Parathyroid adenoma (tissue), 2 donors: ENCODE results near the gene RCBTB1.

Source experiments
- H2AFZ ChIP-seq: fragments of 300-600 bp; sonication (generic); one replicate; pipeline ENCODE4 v1.7.0; 2017; ENCODE audit warnings: antibody characterized with exemption, mild to moderate bottlenecking
- H3K27ac ChIP-seq: fragments of 300-600 bp; sonication (generic); one replicate; pipeline ENCODE4 v1.7.0; 2017
- H3K27me3 ChIP-seq: fragments of 300-600 bp; sonication (generic); one replicate; pipeline ENCODE4 v1.7.0; 2017; ENCODE audit warnings: low read length; ENCODE audit not compliant: control insufficient read depth, insufficient read depth
- H3K36me3 ChIP-seq: fragments of 300-600 bp; sonication (generic); one replicate; pipeline ENCODE4 v1.7.0; 2017; ENCODE audit warnings: low read length; ENCODE audit not compliant: control insufficient read depth, insufficient read depth
- H3K4me1 ChIP-seq: fragments of 300-600 bp; sonication (generic); one replicate; pipeline ENCODE4 v1.7.0; 2017; ENCODE audit warnings: control low read depth
- H3K4me2 ChIP-seq: fragments of 300-600 bp; sonication (generic); one replicate; pipeline ENCODE4 v1.7.0; 2017; ENCODE audit warnings: low read length
- H3K4me3 ChIP-seq: fragments of 300-600 bp; sonication (generic); one replicate; pipeline ENCODE4 v1.7.0; 2017; ENCODE audit warnings: low read depth, low read length
- H3K79me2 ChIP-seq: fragments of 300-600 bp; sonication (generic); one replicate; pipeline ENCODE4 v1.7.0; 2017; ENCODE audit warnings: control low read depth
- H3K9ac ChIP-seq: fragments of 300-600 bp; sonication (generic); one replicate; pipeline ENCODE4 v1.7.0; 2017; ENCODE audit warnings: mild to moderate bottlenecking
- H3K9me3 ChIP-seq: fragments of 300-600 bp; sonication (generic); one replicate; pipeline ENCODE4 v1.7.0; 2017; ENCODE audit warnings: low read length; ENCODE audit not compliant: control insufficient read depth
- TF ChIP-seq, protein P1 (sequence below): fragments of 300-600 bp; sonication (generic); IDR thresholded peaks from one replicate; pipeline ENCODE4 v1.7.0; 2017; ENCODE audit warnings: antibody characterized with exemption, mild to moderate bottlenecking
- donor health status: primary hyperparathyroidism.

The RCBTB1 gene

DNA sequence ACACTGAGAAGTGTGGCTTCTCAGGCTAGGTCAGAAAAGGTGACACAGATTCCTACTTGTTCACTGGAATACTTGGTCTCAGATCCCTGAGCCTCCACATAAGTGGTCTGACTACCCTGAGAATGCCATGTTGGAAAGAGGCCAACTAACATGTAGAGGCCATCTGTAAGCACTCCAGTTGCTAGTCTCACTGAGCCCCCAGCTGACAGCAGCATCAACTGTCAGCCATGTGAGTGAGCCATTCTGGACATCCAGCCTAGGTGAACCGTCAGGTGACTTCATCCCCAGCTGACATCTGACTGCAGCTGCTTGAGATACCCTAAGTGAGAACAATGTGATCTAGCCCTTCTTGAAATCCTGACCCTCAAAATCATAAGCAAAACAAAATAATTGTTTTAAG is 24.8 kb upstream of the RCBTB1 start:
- TF ChIP-seq, protein P1, sequence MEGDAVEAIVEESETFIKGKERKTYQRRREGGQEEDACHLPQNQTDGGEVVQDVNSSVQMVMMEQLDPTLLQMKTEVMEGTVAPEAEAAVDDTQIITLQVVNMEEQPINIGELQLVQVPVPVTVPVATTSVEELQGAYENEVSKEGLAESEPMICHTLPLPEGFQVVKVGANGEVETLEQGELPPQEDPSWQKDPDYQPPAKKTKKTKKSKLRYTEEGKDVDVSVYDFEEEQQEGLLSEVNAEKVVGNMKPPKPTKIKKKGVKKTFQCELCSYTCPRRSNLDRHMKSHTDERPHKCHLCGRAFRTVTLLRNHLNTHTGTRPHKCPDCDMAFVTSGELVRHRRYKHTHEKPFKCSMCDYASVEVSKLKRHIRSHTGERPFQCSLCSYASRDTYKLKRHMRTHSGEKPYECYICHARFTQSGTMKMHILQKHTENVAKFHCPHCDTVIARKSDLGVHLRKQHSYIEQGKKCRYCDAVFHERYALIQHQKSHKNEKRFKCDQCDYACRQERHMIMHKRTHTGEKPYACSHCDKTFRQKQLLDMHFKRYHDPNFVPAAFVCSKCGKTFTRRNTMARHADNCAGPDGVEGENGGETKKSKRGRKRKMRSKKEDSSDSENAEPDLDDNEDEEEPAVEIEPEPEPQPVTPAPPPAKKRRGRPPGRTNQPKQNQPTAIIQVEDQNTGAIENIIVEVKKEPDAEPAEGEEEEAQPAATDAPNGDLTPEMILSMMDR: no peak
- Histone ChIP-seq H3K9ac (no peak overlapping the region), H3K27me3 (no peaks in the 10 kb centered on the region)

DNA sequence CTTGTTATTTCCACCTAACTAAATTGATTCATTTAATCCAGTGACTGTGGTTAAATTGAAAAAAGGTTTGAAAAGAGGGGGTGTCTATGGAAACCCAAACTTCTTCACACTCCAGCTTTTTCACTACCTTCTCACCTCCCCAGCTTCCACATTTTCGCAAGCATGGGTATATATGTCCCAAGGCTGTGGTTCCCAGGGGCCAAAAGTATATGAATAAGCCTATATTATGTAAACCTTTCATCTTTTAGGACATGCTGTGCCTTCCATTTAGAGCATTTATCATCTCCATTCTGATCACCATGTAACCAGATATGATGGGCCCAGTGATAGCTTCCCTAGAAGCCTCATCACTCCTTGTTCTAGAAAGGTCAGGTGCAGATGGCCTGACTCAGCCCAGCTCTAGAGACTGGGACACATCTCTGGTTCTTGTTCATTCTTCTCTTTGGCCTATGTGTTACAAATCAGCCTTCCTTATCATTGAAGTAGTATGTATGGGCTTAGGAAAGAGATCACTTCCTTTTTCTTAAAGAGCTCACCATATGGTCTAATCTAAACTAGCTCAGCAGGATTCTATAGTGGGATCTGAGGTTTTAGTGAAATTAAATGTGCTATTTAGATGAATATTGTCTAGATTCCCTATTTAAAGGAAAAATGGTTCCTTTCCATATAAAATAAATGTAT is 23.4 kb upstream of the RCBTB1 start:
- H3K9ac ChIP-seq: no peak overlapping the region
- no peaks in the 10 kb centered on the region for H3K79me2 ChIP-seq
- H3K27me3 ChIP-seq: no peaks in the 10 kb centered on the region
- TF ChIP-seq, protein P1: no peak
- no peaks in the 10 kb centered on the region for H3K36me3 ChIP-seq
- no peak overlapping the region for H2AFZ ChIP-seq
- H3K4me3 ChIP-seq: no peak overlapping the region
- H3K9me3 ChIP-seq: no peaks in the 10 kb centered on the region
- H3K27ac ChIP-seq: no peak overlapping the region
- no peaks in the 10 kb centered on the region for H3K4me1 ChIP-seq
- no peak overlapping the region for H3K4me2 ChIP-seq

More for the DNA sequence above, 24.8 kb upstream of the RCBTB1 start:
- Histone ChIP-seq H3K9me3 (no peaks in the 10 kb centered on the region), H3K4me1 (no peaks in the 10 kb centered on the region), H3K36me3 (no peaks in the 10 kb centered on the region), H3K79me2 (no peaks in the 10 kb centered on the region), H2AFZ (no peak overlapping the region), H3K4me3 (no peak overlapping the region), H3K4me2 (no peak overlapping the region), H3K27ac (no peak overlapping the region)

- Histone ChIP-seq H3K79me2 (no peaks in the 10 kb centered on the region), H3K36me3 (no peaks in the 10 kb centered on the region), H3K27me3 (no peaks in the 10 kb centered on the region), H3K4me1 (no peaks in the 10 kb centered on the region), H3K9me3 (no peaks in the 10 kb centered on the region), H3K4me3 (no peak overlapping the region), H3K27ac (no peak overlapping the region), H3K4me2 (no peak overlapping the region), H2AFZ (no peak overlapping the region), H3K9ac (no peak overlapping the region)
- TF ChIP-seq, protein P1: no peak
Observed at GRCh38 chr13:49607761-49608160, 22.4 kb upstream of the RCBTB1 start.

GRCh38 chr13:49606747-49607648 is 21.6 kb upstream of the RCBTB1 start:
- no peaks in the 10 kb centered on the region for H3K36me3 ChIP-seq
- TF ChIP-seq, protein P1: peak; percentile 68
- H3K9me3 ChIP-seq: no peaks in the 10 kb centered on the region
- no peaks in the 10 kb centered on the region for H3K79me2 ChIP-seq
- H3K27ac ChIP-seq: no peak overlapping the region
- H3K9ac ChIP-seq: no peak overlapping the region
- peak overlapping the region; percentile 69 for H2AFZ ChIP-seq
- H3K27me3 ChIP-seq: no peaks in the 10 kb centered on the region
- peak overlapping the region; percentile 49 for H3K4me3 ChIP-seq
- no peaks in the 10 kb centered on the region for H3K4me1 ChIP-seq
- peak overlapping the region; percentile 84 for H3K4me2 ChIP-seq
